GM18517 (cell line): ENCODE measurements around the gene CFAP221.

ENCODE experiments used
- ATAC-seq: cut with Tn5 transposase; IDR thresholded peaks from one replicate; pipeline ENCODE4 v1.9.1; 2021; ENCODE audit warnings: mild to moderate bottlenecking, moderate library complexity; ENCODE audit not compliant: unreplicated experiment

CFAP221 gene

GRCh38 chr2:119694845-119695521 is 150.7 kb downstream of the CFAP221 start:
- ATAC-seq: no peak

DNA sequence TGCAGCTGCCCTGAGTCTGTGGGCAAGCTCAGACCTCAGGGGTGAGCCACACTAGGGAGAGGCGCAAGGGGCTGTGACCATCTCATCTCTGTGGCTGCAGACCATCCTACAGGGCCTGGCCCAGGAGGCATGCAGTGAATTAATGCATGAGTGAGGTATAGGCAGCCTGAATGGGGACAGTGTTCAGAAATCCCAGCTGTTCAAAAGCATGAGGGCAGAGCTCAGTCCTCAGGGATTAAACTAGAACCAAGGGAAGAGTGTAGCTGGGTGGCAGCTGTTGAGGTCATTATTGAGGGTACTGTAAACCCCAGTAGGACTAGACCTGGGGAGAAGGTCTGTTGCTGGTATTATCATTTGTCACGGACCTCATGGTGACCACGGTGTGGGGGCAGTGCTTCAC is 151.8 kb downstream of the CFAP221 start:
- no peak for ATAC-seq

GRCh38 chr2:119696494-119697030 is 152.3 kb downstream of the CFAP221 start:
- no peak for ATAC-seq

GRCh38 chr2:119697290-119698020 is 153.2 kb downstream of the CFAP221 start:
- peak; percentile 70 for ATAC-seq

GRCh38 chr2:119698246-119698645 is 154.0 kb downstream of the CFAP221 start:
- ATAC-seq: no peak

DNA sequence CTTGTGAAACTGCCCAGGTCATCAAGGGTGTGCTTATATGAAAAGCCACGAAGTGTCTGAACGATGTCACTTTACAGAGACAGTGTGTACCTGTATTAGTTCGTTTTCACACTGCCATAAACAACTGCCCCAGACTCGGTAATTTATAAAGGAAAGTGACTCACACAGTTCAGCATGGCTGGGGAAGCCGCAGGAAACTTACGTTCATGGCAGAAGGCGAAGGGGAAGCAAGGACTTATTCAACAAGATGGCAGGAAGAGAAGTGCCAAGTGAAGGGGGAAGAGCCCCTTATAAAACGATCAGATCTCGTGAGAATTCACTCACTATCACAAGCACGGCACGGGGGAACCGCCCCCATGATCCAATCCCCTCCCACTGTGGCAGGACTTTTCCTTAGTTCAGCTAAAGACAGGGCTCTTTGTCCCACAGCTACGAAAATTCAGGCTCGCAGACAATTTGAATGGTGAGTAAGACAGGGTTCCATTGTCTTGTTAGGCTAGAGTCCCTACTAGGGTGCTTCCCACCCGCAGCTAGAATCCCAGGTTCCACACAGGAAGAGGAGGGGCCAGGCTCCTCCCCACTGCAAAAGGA is 154.9 kb downstream of the CFAP221 start:
- no peak for ATAC-seq

GRCh38 chr2:119700866-119701265 is 156.6 kb downstream of the CFAP221 start:
- no peak for ATAC-seq

DNA sequence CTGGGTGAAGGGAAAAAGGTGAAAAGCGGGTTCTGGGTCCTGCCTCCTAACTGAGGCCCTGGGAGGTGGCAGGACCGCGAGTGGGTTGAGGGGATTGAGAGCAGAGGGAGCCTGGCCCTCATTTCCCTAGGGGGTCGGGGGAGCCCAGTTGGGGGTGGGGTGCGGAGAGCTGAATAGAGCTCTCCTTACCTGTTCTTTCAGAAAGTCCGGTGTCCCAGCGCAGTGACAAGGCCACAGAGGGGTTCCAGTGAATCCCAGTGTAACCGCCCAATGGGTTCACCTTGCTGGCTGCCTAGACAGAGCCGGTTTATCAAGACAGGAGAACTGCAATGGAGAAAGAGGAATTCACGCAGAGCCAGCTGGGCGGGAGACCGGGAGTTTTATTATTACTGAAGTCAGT is 157.1 kb downstream of the CFAP221 start:
- ATAC-seq: no peak

GRCh38 chr2:119702203-119702917 is 158.1 kb downstream of the CFAP221 start:
- ATAC-seq: no peak

- peak; percentile 81 for ATAC-seq
Measured at GRCh38 chr2:119702918-119703401, 158.7 kb downstream of the CFAP221 start.

DNA sequence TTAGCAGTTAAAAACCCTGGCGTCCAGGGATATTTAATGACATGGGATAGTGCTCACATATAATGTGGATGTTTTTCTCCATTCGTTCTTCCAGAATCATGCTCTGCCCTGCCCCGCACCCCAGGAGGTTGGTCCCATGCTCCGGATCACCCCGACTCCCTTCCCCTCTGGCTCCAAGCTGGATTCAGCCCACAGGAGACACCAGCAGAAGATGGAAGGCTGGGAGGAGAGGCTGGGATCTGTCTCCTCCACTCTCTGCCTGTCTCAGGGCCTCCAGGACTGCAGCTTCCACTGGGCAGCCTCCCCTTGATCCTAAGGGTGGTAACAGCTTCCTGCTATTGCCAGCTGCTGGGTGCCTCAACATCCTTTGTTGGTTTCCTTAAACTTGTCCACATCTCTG is 159.3 kb downstream of the CFAP221 start:
- ATAC-seq: no peak

- ATAC-seq: no peak
Measured at GRCh38 chr2:119704670-119705120, 160.4 kb downstream of the CFAP221 start.

DNA sequence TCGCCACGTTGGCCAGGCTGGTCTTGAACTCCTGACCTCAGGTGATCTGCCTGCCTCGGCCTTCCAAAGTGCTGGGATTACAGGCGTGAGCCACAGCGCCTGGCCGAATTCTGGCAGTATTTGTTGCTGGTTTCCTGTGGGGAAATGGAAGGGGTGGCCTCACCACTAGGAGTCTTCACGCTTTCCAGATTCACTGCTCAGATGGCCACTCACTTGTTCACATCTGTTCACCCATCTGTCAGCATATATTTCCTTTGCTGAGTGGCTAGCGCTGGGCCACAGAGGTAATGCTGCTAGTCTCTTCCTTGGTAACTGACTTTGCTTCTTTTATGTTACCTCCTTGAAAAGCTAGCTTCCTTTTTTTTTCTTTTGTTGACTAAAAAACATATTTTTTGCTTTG is 162.0 kb downstream of the CFAP221 start:
- no peak for ATAC-seq
